ENCODE data around the gene PMVK. TPM values are rescaled to one million over a fixed set of nuclear protein-coding genes. Genes with fewer than 3 reads are reported as not detected.

Gene PMVK
- total RNA-seq, 1 donor: 11.7 TPM

DNA sequence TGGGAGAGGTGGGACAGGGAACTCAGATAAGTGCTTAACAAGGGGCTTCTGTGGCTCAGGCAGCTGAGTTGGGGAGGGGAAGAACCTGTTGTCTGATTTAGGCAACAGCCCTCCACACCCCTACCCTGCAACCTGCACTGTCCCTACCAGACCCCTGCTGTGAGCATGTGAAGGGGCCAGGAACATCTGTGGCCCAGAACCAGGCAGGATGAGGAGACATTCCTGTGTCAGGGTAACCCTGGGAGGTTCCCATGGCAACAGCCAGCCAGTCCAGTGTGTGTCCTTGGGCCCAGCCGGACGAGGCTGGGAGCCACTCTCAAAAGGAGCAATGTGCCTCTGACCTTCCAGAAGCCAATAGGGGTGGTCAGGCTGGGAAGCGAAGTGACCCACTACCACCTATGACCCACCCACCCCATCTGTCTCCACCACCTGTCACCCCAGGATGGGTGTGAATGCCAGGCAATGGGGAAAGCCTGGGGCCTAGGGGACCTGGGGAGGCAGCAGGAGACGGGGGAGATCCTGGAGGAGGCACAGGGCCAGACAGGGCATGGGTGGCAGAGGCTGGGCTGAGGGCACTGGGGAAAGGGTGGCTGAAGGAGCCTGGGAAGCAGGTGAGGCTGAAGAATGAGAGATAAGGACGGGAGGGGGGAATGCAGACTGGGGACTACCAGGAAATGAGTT lies 5.0 kb upstream of the PMVK start:
- TF ChIP-seq, protein P1, sequence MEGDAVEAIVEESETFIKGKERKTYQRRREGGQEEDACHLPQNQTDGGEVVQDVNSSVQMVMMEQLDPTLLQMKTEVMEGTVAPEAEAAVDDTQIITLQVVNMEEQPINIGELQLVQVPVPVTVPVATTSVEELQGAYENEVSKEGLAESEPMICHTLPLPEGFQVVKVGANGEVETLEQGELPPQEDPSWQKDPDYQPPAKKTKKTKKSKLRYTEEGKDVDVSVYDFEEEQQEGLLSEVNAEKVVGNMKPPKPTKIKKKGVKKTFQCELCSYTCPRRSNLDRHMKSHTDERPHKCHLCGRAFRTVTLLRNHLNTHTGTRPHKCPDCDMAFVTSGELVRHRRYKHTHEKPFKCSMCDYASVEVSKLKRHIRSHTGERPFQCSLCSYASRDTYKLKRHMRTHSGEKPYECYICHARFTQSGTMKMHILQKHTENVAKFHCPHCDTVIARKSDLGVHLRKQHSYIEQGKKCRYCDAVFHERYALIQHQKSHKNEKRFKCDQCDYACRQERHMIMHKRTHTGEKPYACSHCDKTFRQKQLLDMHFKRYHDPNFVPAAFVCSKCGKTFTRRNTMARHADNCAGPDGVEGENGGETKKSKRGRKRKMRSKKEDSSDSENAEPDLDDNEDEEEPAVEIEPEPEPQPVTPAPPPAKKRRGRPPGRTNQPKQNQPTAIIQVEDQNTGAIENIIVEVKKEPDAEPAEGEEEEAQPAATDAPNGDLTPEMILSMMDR (IDR thresholded peaks at IDR 0.05; ENCODE audit: insufficient read depth, low read length): no peak
- no peak overlapping the region for H3K4me3 ChIP-seq (ENCODE audit: low read depth, low read length)
- DNase-seq (ENCODE audit: low read depth): no peak

DNA sequence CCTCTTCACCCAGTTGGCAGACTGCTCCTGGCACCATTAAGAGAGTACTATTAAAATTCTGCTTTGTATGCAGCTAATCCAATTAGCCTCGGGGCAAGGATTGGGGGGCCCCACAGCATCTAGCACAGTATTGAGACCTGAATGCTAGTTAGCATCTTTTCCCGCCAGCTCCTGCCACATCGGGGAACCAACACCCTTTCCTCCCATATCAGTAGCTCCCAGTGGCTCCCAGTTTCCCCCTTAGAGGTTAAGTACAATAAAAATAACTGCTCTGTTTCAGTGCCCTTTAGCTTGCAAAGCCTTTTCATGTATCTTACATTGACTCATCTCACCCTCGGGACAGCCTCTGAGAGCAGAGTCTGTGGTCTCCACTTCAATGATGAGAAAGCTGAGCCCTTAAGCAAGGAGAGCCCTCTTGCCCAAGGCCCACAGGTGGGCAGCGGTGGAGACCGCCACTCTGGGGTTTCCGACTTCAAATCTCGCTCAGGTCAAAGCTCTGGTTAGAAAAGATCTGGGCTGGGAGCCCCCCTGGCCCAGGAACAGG lies 4.2 kb upstream of the PMVK start:
- no peak overlapping the region for H3K4me3 ChIP-seq (ENCODE audit: low read depth, low read length)
- DNase-seq (ENCODE audit: low read depth): no peak
- TF ChIP-seq, protein P1 (IDR thresholded peaks at IDR 0.05; ENCODE audit: insufficient read depth, low read length): no peak

DNA sequence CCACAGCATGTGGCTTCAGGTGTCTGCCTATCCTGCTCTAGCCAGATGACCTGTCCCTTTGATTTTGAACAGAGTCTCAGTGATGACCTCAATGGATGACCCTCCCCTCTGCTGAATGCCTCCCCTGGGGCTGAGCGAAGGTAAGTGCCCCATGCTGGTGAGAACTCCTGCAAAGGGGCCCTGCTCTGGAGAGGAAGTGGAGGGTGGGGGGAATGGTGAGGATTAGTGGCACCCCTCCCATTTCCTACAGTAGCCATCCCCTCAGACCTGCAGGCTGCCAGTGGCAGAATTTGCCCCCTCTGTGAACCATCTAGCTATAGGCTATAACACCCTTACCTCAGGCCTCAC lies 3.7 kb upstream of the PMVK start:
- TF ChIP-seq, protein P1 (IDR thresholded peaks at IDR 0.05; ENCODE audit: insufficient read depth, low read length): no peak
- no peak for DNase-seq (ENCODE audit: low read depth)

DNA sequence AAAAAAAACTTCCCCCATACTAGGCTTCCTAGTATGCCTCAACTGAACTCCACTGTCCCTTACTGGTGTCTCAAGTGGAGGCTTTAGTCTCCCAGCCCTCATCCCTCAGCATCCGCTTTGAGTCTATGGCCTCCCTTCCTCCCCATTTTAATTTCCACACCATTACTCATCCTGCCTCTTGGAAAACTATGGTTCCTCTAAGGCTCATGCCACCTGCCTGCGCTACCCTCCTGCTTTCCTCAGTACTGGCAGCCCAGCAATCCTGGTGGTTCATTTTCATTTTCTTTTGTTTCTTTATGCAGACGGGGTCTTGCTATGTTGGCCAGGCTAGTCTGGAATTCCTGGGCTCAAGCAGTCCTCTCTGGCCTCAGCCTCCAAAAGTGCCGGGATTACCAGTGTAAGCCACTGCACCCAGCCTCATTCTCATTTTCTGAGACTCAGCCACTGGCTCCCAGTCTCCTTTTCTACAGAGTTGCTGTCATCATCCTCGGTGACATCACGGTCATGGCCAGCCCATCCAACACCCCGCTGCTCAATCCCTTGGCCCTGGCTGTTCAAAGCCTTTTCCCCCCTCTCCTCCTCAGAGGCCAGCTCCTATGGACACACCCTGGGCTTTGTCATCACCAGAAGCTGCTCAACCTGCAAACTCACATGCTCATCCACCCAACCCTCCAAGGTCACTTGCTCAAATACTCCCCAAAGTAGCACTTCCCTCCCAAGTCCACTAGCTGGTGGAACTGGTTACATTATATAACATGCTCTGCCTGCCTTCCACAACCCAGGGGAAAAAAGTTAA lies 2.3 kb upstream of the PMVK start:
- TF ChIP-seq, protein P1 (IDR thresholded peaks at IDR 0.05; ENCODE audit: insufficient read depth, low read length): no peak
- H3K4me3 ChIP-seq (ENCODE audit: low read depth, low read length): no peak overlapping the region
- DNase-seq (ENCODE audit: low read depth): no peak

More for the DNA sequence above, 3.7 kb upstream of the PMVK start:
- no peak overlapping the region for H3K4me3 ChIP-seq (ENCODE audit: low read depth, low read length)

DNA sequence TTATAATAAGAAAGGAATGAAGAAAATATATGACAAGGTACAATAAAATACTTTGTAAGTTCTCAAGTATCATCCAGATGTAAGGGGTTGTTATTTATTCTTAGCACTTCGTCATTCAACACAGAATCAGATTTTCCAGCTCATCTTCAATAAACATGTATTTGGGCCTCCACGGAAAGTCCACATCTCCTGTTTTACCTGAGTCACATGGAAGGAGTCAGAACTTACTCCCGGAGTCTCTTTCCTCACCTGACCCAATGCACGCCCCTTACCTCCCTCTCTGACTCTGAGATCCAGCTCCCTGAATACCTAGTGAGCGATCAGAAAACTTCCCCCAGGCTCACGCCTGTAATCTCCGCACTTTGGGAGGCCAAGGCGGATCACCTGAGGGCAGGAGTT lies 1.5 kb upstream of the PMVK start:
- H3K4me3 ChIP-seq (ENCODE audit: low read depth, low read length): peak overlapping the region; percentile 79
- no peak for DNase-seq (ENCODE audit: low read depth)
- TF ChIP-seq, protein P1 (IDR thresholded peaks at IDR 0.05; ENCODE audit: insufficient read depth, low read length): no peak

DNA sequence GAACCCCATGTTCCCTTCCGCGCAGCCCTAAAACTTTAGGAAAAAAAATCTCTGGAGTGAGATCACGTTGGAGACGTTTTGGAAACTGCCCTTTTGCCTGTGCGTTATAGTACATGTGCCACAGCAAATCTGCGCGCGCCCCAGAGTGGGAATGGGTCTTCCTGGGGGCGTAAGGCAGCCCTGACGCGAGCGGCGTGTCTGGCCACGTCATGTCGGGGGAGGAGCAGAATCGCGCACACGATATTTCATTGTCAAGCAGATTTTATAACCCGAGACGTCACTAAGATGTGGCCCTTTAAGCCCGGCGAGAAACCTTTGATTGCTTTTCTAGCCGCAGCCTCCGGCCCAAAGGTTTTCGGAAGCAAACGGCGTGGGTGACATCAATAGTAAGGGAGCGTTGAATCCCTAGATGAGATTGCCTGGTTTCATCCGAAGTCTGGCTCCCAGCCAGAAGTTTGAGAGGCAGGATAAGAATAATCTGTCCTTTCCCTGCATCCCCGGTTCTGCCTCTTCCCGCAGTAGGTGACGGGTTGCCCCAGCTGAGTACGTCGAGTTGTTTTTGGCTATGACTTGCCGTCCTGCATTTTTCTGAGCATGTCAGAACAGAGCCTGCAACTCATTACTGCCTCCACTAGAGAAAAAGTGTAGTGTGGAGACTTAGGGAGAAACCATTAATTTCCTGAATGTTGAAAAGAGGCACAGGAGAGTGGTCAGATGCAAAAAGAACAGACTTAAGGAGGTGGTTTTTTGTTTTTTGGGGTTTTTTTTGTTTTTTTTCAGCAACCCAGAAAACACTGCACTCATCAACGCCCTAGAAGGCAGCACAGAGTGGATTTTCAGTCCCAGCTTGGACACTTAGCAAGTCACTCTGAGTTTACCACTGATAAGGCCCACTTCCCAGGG lies 817 bp upstream of the PMVK start:
- peak; percentile 98 for DNase-seq (ENCODE audit: low read depth)
- TF ChIP-seq, protein P1 (IDR thresholded peaks at IDR 0.05; ENCODE audit: insufficient read depth, low read length): peak; percentile 33
- peak overlapping the region; percentile 79 for H3K4me3 ChIP-seq (ENCODE audit: low read depth, low read length)

All from fibroblast of the aortic adventitia (primary cell).